ENCODE results near the gene SENP6.
A peak's percentile ranks its signal among the peaks of the same experiment; 100 is the strongest.
"Not testable (repeated sequence)": the region's sequence is repeated elsewhere in the genome, so short reads cannot be mapped to it uniquely, and the experiment has no call there.

Gene SENP6

DNA sequence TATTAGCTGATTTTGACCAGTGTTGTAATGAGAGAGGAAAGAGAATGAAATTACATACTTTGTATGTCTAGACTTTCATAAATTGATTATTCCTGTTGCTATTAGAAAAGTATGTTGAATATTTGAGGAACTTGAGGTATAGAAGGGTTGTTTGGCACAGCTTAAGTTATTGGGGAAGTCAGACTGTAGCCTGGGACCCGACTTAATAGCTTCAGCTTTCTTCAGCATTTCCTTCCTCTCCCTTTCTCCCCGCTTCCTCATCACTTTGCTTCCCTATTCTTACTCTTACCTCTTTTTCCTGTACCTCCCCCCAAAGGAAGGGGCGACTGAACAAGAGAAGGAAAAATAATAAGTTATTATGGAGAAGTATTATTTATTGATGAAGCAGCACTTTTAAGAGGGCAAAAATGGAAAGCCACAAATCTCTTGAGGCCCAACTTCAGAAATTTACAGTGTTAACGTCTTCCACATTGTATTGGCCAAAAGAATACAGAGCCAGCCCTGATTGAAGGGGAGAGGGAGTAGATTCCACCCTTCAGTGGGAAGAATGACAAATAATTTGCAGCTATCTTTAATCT is 7.4 kb downstream of the SENP6 start:
- DNase-seq (ENCODE audit: low read depth in 2 of 2, low spot score in 1 of 2) = no peak

DNA sequence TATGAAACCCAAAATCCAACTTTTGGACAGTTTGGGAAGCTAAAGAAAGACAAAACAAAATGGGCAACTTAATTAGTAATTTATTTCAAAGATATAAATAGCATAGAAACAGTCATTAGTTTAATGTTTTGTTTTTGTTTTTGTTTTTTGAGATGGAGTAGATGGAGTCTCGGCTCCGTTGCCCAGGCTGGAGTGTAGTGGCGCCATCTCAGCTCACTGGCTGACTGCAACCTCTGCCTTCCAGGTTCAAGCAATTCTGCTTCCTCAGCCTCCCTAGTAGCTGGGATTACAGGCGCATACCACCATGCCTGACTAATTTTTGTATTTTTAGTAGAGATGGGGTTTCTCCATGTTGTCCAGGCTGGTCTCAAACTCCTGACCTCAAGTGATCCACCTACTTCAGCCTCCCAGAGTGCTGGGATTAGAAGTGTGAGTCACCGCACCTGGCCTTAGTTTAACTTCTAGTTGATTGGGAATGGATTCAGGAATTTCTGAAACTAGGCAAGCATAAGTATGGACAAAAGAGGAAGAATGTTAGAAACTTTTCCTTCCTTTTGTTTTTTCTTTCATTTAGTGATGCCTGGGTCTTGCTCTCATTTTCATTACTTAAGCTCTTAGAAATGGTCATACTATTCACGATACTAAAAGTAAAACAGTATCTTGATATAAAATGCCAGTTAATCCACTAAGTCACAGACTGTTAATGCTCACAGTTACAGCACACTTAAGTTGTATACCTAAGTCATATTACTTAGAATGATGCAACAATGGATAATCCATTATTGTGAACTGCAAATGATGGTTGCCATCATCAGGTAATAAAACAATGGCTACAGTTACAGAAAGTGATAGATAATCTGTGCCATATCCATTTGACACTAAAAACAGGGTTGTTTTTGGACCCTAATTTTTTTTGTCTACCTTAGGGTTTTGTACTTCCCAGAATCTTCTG is 8.2 kb downstream of the SENP6 start:
- no peak for DNase-seq (ENCODE audit: low read depth in 2 of 2, low spot score in 1 of 2)

DNA sequence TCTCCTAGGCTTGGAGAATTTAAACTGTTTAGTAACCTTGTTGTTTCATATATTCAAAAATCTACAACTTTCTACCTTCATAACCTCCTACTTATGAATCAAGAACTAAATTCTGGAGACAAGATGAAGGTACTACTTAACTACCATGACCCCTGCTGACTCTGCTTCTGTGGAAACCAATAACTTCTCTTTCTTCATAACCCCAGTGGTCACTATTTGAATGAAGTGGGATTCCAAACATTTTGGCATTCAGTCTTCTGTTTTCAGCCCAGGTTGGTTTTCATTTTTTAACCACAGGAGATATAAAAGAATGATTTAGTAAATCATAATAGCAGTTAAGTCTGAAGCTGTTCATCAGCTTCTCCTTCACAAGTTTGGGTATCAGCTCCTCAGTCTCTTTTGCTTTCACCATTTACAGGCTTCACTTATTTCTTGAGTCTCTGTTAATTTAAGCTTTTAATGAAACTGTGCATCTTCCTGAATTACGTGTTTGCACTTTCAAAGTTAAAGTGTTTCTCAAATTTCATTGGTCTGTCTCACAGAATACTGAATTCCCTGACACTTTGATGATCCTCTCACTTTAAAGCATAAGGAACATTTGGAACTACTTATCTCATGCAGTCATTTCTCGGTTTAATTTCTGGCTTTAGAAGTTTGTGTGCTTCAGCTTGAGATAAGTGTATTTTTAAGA is 9.5 kb downstream of the SENP6 start:
- DNase-seq (ENCODE audit: low read depth in 2 of 2, low spot score in 1 of 2) = no peak

DNA sequence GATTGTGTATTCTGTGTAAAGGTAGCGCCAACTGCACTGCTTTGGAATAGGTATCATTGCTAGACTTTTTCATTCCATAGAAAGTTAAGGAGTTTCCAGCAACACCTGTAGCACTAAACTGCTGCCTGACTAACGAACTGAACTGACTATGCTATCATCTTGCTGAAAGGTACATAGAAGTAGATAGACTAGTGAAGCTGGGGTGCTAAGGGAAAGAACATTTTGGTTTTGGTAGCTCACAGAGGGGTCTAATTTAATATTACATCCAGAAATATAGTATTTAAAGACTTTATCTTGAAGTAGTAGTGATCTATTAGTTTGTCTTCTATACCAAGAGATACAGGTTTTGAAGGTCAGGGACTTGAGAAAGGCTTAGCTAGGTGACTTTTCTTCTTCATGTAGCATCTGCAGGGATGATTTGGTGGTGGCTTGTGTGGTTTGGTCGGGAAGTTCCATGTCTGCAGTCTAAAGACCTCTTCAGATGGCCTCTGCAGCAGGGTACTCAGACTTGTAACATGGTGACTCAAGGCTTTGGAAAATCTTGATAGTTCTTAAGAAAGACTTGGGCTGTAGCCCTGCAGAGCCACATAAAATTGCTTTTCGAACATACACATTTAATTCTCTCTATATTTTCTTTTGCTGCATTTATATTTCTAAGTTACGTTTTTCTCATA is 10.2 kb downstream of the SENP6 start:
- peak; percentile 6 to 35 for DNase-seq (ENCODE audit: low read depth in 2 of 2, low spot score in 1 of 2)

DNA sequence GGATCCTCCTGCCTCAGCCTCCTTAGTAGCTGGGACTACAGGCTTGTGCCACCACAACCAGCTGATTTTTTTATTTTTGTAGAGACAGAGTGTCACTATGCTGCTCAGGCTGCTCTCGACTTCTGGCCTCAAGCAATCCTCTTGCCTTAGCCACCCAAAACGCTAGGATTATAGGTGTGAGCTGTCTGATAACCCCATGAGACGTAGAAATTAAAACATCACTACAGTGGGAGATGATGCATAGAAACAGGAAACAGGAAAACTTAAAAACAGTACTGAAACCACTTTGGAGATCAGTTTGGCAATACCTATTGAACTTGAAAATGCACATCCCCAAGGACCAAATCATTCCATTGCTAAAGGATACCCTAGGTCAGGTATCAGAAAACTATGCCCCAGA is 10.8 kb downstream of the SENP6 start:
- DNase-seq (ENCODE audit: low read depth in 2 of 2, low spot score in 1 of 2) = no peak

DNA sequence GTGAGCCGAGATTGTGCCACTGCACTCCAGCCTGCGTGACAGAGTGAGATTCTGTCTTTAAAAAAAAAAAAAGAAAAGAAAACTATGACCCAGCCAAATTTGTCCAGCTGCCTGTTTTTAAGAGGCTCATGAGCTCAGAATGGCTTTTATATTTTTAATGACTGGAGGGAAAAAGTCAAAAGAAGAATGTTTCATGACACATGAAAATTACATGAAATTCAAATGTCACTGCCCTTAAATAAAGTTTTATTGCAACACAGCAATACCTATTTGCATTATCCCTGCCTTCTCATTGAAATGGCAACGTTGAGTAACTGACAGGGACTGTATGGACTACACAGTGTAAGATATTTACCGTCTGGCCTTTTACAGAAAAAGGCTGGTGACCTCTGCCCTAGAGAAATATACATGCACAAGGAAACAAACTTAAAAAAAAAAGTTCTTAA is 11.4 kb downstream of the SENP6 start:
- no peak for DNase-seq (ENCODE audit: low read depth in 2 of 2, low spot score in 1 of 2)

DNA sequence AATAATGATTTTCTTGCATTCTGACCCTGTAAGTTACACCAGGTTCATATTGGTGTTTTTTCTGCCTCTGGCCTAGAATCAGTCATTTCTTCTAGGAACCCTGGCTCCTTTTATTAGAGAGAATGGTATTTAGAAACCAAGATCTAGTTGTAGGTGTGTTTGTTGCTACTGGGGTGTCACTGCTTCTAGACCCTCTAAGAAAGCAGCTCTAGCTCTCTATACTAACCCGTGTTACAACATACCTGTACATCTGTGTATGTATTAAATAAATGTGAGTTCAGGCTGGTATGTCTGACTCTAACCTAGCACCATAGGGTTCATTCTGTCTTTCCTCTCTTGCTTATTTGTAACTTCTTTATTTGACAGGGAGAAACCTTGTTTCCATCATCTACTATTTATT is 16.8 kb downstream of the SENP6 start:
- DNase-seq (ENCODE audit: low read depth in 2 of 2, low spot score in 1 of 2) = no peak

DNA sequence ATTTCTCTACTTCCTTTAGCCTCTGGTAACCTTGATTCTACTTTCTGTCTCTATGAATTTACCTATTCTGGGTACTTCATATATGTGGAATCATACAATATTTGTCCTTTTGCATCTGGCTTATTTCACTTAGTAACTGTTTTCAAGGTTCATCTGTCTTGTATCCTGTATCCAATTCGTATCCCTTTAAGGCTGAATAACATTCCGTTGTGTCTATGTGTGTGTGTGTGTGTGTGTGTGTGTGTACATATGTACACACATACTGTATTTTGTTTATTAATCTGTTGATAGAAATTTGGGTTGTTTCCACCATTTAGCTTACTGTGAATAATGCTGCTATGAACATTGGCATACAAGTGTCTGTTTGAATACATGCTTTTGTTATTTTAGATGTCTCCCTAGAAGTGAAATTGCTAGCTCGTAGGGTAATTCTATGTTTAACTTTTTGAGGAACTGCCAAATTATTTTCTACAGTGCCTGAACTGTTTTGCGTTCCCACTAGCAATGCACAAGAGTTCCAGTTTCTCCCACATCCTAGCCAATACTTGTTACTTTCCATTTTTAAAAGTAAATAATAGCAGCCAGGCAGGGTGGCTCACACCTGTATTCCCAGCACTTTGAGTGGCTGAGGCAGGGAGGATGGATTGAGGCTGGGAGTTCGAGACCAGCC is 17.7 kb downstream of the SENP6 start:
- no peak for DNase-seq (ENCODE audit: low read depth in 2 of 2, low spot score in 1 of 2)

DNA sequence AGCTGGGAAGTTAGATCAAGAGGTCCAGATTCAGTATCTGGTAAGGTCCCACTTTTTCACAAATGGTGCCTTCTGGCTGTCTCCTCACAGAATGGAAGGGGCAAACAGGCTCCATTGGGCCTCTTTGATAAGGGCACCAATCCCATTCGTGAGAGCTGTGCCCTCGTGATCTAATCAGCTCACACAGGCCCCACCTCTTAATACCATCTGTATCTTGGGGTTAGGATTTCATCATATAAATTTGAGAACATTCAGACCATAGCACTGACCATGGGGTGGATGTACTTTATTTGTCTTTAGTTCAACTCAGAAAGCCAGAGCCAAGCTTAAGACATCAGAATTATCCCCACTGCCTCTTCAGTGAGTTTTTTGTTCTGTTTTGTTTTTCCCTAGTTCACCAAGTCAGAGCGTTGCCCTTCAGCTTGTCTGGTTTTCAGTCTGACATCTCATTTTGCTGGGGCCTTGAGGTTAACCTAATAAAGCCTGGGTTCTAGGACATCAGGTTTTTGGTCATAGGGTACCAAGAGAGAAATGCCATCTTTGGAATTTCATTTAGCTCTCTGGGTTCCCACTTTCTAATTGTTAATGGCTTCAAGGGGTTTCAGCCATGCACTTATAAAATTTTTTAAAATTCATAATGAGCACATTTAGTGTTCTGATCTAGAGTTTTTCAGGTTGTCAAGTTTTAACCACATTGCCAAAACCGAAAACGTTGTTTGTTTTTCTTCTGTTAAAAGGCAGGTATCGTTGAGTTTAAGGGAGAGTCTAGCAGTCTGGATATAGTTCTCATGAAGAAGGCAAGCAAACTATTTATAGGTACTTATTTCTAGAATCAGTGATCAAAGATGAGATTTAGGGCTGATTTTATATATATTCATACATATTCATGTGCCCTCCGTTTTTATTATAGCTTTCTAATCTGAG is 19.0 kb downstream of the SENP6 start:
- DNase-seq (ENCODE audit: low read depth in 2 of 2, low spot score in 1 of 2) = no peak

DNA sequence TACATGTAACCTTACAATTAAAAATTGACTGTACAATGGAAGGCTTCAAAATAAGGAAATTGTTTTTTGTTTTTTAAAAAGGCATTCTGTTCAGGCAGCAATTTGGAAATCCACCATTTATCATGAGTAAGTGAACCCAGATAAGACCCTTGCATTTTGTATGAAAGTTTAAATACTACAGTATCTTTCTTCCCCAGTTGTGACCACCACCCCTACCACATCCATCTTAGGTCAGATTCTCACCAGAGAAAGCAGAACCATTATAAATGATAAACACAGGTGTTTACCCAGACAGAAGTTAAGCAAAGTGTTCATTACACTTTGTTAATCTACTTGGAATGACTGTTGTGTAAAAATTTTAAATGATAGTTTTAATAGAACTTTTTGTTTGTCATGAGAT is 20.2 kb downstream of the SENP6 start:
- DNase-seq (ENCODE audit: low read depth in 2 of 2, low spot score in 1 of 2) = no peak

DNA sequence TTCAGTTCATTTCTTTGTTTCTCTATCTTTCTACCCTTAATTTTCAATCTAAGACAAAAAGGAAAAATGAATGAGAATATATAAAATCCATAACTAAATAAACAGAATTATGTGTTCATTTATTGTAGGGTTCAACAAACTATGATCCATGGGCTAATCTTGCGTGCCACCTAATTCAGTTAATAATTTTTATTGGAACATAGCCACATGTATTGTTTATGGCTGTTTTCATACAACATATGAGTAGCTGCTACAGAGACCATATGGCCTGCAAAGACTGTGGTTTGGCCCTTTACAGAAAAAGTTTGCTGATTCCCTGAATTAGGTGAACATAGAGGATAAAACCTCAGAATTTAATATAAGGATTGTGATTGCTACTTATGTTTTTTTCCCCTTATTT is 21.8 kb downstream of the SENP6 start:
- DNase-seq (ENCODE audit: low read depth in 2 of 2, low spot score in 1 of 2) = no peak

DNA sequence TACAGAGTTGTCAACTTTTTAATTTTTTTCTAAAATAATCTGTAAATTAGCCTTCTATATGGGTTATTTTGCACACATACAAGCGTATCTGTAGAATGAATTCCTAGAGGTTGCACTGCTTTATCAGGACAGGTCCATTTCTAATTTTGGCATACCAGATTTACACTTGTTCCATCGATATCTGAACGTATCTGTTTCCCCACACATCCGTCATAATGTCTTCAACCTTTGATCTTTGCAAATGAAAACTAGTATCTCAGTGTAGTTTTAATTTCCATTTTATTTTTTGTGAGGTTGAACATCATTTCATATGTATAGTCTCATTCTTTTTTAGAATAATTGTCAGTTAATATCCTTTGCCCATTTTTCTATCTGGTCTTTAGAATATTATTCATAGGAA is 22.7 kb downstream of the SENP6 start:
- no peak for DNase-seq (ENCODE audit: low read depth in 2 of 2, low spot score in 1 of 2)

DNA sequence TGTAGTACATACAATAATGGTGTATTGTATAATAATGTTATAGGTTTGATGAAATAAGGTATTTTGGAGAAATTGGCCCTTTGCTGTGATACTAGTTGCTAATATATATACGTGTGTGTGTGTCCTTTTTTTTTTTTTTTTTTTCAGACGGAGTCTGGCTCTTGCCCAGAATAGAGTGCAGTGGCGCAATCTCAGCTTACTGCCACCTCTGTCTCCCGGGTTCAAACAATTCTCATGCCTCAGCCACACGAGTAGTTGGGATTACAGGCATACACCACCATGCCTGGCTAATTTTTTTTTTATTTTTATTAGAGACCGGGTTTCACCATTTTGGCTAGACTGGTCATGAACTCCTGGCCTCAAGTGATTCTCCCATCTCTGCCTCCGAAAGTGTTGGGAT is 23.3 kb downstream of the SENP6 start:
- DNase-seq (ENCODE audit: low read depth in 2 of 2, low spot score in 1 of 2) = no peak

DNA sequence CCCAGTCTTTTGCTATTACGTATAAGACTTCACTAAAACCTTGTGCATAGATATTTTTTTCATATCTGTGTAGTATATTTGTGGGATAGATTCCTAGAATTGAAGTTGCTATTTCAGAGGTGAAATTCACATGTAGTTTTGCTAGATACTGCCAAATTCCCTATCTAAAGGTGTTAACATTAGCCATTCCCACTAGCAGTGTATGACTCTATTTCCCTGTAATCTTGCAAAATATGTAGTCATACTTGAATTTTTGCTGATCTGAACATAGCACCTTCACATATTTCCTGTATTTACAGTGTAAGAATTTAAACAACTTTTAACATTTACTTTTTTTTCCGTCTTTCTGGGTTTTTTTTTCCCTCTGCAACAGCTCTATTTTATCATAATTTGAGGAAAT is 24.9 kb downstream of the SENP6 start:
- no peak for DNase-seq (ENCODE audit: low read depth in 2 of 2, low spot score in 1 of 2)

DNA sequence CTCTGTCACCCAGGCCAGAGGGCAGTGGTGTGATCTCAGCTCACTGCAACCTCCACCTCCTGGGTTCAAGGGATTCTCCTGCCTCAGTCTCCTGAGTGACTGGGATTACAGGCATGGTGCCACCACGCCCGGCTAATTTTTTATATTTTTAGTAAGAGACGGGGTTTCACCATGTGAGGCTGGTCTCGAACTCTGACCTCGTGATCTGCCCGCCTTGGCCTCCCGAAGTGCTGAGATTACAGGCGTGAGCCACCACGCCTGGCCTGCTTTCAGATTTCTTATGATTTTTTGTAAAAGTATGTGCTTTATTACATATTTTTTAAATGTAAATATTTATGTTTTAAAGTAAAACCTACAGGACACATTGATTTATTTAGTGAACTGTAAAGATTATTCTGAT is 26.0 kb downstream of the SENP6 start:
- DNase-seq (ENCODE audit: low read depth in 2 of 2, low spot score in 1 of 2) = not testable (repeated sequence)

DNA sequence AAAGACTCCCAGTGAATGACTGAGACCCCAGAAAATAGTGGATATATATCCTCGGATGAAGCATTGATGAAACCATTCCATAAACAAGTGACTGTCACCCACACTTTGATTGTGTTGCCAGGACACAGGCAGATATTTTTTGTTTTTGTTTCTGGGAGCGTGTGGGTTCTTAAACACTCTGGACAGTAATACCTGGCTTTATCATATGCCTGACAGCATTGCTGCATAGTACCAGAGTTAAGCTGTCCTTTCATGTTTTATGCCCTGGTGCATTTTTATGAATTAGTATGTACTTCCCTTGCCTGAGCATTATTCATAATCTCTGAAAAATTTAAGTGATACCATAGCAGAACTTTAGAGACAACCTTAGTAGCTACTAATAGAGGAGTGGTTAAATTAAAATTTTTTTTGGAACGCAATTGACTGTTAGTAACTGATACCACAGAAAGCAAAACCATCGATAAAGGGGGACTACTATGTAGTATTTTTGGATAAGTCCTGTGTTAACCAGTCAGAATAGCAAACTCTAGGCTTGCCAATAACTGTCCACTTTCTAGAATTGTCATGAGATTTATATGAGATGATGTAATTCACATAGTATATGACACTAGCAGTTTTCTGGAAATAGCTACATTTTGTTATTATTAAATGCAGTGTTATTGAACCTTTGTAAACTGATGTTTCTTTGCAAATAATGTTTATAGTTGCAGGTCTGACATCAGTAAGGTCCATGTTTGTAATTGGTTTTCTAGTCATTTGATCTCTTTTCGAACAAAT is 30.4 kb downstream of the SENP6 start:
- no peak for DNase-seq (ENCODE audit: low read depth in 2 of 2, low spot score in 1 of 2)

DNA sequence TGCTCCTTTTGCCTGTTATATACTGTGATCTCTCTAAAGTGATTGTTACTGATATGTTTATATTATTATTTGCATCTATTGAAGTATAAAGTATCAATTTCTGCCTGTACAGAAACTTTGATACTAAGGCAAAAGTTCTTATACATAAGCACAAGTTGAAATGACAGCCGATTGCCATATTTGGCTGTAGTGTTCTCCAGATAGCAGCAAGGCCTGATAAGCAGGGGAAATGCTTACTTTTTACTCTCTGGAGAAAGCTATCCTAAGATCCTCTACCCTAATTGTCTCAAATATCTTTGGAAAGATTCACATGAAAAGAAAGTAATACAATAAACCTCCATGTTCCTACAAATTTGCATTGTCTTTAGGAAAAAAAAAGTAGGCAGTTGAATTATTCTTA is 31.4 kb downstream of the SENP6 start:
- DNase-seq (ENCODE audit: low read depth in 2 of 2, low spot score in 1 of 2) = no peak

DNA sequence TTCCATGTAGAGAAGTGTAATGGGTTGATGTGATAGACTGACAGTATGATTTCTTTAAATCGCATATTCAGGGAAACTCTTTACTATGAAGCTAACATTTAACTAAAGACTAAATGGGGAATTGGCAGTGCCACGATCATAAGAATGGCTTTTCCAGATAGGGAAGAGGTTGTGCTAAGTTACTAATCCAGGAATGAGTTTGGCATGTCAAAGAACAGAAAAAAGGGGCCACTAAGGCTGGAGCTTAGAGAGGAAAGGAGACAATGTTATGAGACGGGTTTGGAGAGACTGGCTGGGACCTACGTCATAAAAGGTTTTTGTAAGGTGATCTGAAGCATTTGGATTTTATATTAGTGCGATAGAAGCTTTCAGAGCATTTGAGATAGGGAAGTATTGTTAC is 40.6 kb downstream of the SENP6 start:
- no peak for DNase-seq (ENCODE audit: low read depth in 2 of 2, low spot score in 1 of 2)

DNA sequence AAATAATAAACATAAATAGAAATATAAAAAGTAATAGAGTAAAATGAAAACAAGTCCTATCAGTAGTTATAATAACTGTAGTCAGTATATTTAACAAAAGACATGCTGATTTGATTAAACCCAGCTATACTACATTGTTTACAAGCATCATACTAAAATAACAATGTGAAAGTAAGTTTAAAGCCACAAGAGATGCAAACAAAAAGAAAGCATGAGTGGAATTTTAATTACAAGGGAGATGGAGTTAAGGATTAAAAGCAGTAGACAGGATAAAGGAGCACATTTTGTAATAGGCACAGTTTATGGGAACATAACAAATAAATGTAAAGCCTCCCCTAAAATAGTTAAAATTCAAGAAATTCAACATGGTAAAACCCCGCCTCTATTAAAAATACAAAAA is 41.5 kb downstream of the SENP6 start:
- DNase-seq (ENCODE audit: low read depth in 2 of 2, low spot score in 1 of 2) = no peak
